Neutrophil (primary cell): ENCODE results near the gene MXRA8.
"Not testable (repeated sequence)": the region's sequence is repeated elsewhere in the genome, so short reads cannot be mapped to it uniquely, and the experiment has no call there.

Experiments
- H3K27ac ChIP-seq: fragments of 200-600 bp; sonication (generic); 2 replicates; pipeline ENCODE4 v1.5.1; 2016; ENCODE audit warnings: mild to moderate bottlenecking, moderate library complexity
- H3K27me3 ChIP-seq: fragments of 200-600 bp; sonication (generic); 2 replicates; pipeline ENCODE4 v1.6.0; 2016; ENCODE audit warnings: mild to moderate bottlenecking
- H3K36me3 ChIP-seq: fragments of 200-600 bp; sonication (generic); 2 replicates; pipeline ENCODE4 v1.5.1; 2017
- H3K4me1 ChIP-seq, 2 experiments: fragments of 200-600 bp in 1 of 2; sonication (generic) in 1 of 2; 1 replicate in 1 of 2; 2 replicates in 1 of 2; pipeline versions ENCODE4 v1.5.1 to v1.6.1; 2013 to 2016; ENCODE audit warnings: low read depth in 1 of 2, low read length in 1 of 2, mild to moderate bottlenecking in 1 of 2, moderate library complexity in 1 of 2; ENCODE audit not compliant: control insufficient read depth in 1 of 2, insufficient read depth in 1 of 2
- H3K4me3 ChIP-seq, 2 experiments: fragments of 200-600 bp in 1 of 2; sonication (generic) in 1 of 2; 1 replicate in 1 of 2; 2 replicates in 1 of 2; pipeline ENCODE4 v1.5.1; 2013 to 2016; ENCODE audit warnings: low read depth in 1 of 2, low read length in 1 of 2, mild to moderate bottlenecking in 1 of 2, moderate library complexity in 1 of 2
- H3K9me3 ChIP-seq: fragments of 200-600 bp; sonication (generic); 2 replicates; pipeline ENCODE4 v1.5.1; 2016
- TF ChIP-seq, protein P1 (sequence below): fragments of 200-600 bp; sonication (generic); IDR thresholded peaks from 2 replicates; pipeline ENCODE4 v1.5.1; 2016; ENCODE audit warnings: antibody characterized with exemption

The MXRA8 gene

DNA sequence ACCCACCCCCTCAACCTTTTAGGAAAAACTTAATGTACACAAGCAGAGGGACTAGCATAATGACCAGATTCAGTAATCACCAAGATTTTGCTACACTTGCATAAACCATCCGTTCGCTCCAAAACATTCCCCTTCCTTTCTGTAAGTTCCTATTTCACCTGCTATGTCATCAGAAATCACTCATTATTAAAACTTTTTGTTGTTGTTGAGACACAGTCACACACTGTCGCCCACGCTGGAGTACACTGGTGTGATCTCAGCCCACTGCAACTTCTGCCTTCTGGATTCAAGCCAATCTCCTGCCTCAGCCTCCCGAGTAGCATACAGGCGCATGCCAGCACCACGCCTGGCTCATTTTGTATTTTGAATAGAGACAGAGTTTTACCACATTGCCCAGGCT is 45.3 kb upstream of the MXRA8 start:
- Histone ChIP-seq H3K27ac (peak overlapping the region; percentile 17), H3K9me3 (no peaks in the 10 kb centered on the region), H3K36me3 (peaks cover 49% of the 10 kb centered on the region), H3K4me3 (no peak overlapping the region), H3K4me1 (peaks cover 38 to 41% of the 10 kb centered on the region in 2 experiments), H3K27me3 (no peaks in the 10 kb centered on the region)
- TF ChIP-seq, protein P1, sequence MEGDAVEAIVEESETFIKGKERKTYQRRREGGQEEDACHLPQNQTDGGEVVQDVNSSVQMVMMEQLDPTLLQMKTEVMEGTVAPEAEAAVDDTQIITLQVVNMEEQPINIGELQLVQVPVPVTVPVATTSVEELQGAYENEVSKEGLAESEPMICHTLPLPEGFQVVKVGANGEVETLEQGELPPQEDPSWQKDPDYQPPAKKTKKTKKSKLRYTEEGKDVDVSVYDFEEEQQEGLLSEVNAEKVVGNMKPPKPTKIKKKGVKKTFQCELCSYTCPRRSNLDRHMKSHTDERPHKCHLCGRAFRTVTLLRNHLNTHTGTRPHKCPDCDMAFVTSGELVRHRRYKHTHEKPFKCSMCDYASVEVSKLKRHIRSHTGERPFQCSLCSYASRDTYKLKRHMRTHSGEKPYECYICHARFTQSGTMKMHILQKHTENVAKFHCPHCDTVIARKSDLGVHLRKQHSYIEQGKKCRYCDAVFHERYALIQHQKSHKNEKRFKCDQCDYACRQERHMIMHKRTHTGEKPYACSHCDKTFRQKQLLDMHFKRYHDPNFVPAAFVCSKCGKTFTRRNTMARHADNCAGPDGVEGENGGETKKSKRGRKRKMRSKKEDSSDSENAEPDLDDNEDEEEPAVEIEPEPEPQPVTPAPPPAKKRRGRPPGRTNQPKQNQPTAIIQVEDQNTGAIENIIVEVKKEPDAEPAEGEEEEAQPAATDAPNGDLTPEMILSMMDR: no peak

DNA sequence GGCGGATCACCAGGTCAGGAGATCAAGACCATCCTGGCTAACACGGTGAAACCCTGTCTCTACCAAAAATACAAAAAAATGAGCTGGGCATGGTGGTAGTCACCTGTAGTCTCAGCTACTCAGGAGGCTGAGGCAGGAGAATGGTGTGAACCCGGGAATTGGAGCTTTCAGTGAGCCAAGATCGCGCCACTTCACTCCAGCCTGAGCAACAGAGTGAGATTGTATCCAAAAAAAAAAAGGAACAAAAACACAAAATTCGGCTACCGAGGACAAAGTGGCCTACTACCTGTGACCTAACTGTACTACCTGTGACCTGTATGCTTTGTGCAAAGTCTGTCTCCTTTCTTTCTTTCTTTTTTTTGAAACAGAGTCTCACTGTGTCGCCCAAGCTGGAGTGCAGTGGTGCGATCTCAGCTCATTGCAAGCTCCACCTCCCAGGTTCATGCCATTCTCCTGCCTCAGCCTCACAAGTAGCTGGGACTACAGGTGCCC is 44.6 kb upstream of the MXRA8 start:
- not testable (repeated sequence) for H3K27ac ChIP-seq, H3K4me3 ChIP-seq, H3K9me3 ChIP-seq, H3K27me3 ChIP-seq
- Histone ChIP-seq H3K36me3 (peaks cover 50% of the 10 kb centered on the region), H3K4me1 (peaks cover 42 to 46% of the 10 kb centered on the region in 2 experiments)

DNA sequence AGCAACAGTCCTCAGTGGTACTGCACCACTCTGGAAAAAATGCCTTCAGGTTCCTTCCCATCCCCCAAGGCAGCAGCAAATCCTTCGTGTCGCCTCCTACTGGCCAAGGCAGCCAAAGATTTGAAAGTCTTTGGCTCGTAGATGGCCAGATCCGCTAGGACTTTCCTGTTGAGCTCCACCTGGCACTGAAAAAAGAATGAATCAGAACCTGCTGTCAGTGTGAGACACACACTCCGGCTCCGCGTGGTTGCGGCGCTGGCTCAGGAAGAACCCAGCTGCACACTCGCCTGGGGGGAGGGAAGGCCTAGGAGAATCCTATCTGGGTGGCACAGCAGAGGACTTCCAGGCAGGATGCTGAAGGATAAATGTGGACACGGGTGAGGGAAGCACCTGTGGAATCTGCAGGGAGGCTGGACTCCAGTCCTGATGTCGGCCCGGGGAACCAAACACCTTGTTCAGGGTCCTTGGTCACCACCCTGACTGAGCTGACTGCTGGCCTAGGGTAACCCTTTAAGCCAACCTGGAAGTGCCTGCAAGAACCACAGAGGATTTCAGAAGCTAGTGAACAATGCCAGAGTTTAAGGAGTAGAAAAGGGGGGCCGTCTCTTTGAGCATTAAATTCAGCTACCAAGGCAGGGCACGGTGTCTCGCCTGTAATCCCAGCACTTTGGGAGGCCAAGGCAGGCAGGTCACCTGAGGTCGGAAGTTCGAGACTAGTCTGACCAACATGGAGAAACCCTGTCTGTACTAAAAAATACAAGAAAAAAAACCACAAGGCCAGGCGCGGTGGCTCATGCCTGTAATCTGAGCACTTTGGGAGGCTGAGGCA is 43.9 kb upstream of the MXRA8 start:
- Histone ChIP-seq H3K27me3 (no peaks in the 10 kb centered on the region), H3K4me3 (no peak overlapping the region), H3K36me3 (peaks cover 57% of the 10 kb centered on the region), H3K9me3 (no peaks in the 10 kb centered on the region), H3K4me1 (peaks cover 40 to 41% of the 10 kb centered on the region in 2 experiments), H3K27ac (no peak overlapping the region)
- TF ChIP-seq, protein P1: no peak

DNA sequence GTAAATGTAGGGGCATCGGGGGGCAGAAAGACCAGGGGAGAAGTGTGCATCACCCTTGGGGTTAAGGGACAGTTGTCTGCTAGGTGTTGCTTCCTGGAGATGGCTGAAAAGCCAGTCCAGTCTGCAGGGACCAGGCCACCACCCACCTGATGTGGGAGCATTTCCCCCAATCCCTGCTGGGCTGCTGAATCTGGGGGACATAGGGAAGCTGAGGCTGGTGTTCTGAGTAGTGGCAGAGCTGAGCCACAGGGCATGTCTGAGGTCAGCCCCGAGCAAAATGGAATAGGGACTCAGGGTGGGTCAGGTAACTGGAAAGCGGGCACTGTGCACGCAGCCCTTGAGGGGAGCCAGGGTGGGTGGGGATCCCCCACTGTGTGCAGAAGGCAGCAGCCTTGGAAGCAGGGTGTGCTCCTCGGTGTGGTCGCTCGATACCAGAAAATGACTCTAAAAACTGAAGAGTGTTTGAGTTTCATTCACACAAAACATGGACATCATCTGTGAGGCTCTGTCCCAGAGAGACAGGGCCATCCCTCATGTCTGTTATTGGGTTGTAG is 43.2 kb upstream of the MXRA8 start:
- Histone ChIP-seq H3K27me3 (no peaks in the 10 kb centered on the region), H3K27ac (no peak overlapping the region), H3K4me3 (no peak overlapping the region), H3K36me3 (peaks cover 64% of the 10 kb centered on the region), H3K9me3 (no peaks in the 10 kb centered on the region), H3K4me1 (peaks cover 34 to 37% of the 10 kb centered on the region in 2 experiments)
- TF ChIP-seq, protein P1: no peak

DNA sequence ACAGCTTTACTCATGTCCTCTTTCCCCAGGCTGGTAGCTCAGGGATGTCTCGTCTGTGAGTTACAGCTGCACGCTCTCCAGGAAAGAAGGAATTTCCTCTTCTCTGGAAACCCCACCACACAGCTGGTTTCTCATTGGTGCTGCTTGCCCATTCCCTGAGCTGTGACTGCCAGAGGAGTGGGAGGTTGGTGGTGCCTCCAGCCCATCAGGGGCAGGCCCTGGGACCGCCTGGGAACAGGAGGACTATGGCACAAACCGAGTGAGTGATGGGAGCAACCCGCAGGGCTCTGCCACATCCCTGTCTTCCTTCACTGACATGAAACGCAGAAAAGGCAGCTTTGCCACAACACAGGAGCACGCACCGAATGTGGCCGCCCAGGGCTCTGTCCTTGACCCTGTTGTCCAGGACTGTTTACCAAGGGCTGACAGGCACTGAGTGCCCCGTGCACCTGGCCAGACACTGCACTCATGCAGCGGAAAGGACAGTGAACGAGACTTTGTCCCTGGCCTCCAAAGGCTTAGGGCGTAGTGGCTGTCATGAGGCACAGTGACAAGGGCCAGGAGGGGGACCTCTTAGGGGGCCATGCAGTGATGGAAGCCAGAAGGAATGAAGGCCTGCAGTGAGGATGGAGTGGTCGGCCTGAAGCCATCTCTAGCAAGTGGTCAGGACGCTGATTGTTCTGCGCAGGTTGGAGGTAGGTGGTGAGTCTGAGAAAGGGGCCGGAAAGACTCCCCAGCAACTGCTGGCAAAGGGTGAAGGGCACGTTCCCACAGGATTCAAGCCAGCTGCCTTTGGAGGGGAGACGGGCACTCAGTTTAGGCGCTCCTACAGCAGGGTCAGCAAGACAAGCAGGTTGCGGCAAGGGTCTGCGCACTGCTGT is 42.5 kb upstream of the MXRA8 start:
- Histone ChIP-seq H3K9me3 (no peaks in the 10 kb centered on the region), H3K36me3 (peaks cover 65% of the 10 kb centered on the region), H3K4me3 (peak overlapping the region; percentile 79 to 80), H3K27me3 (no peaks in the 10 kb centered on the region), H3K27ac (peak overlapping the region; percentile 89), H3K4me1 (peaks cover 28 to 30% of the 10 kb centered on the region in 2 experiments)
- TF ChIP-seq, protein P1: no peak
